Stomach (tissue), 9 donors: ENCODE measurements around the gene CEP19. TPM values are rescaled to one million over a fixed set of nuclear protein-coding genes. Genes with fewer than 3 reads are reported as not detected.

Experiments used
- DNase-seq, 2 donors: peaks; one replicate each; pipeline versions ENCODE4 v3.0.0 to v3.0.0-alpha.2; 2013 to 2019
- H3K27ac ChIP-seq, 5 donors: fragments of 200-600 bp in 4 of 5; sonication (generic) in 4 of 5; one replicate each; pipeline ENCODE4 v1.5.1; 2013 to 2019; ENCODE audit warnings: mild to moderate bottlenecking in 1 of 5, moderate library complexity in 1 of 5
- H3K27me3 ChIP-seq, 3 donors: fragments of 200-600 bp; sonication (generic); one replicate each; pipeline ENCODE4 v1.5.1; 2017 to 2019; ENCODE audit warnings: mixed run types in 1 of 3
- H3K36me3 ChIP-seq, 4 donors: fragments of 200-600 bp; sonication (generic); 1 replicate in 3 of 4; 2 replicates in 1 of 4; pipeline ENCODE4 v1.5.1; 2016 to 2019
- H3K4me1 ChIP-seq, 4 donors: fragments of 200-600 bp; sonication (generic); one replicate each; pipeline ENCODE4 v1.5.1; 2016 to 2019
- H3K4me3 ChIP-seq, 4 donors: fragments of 200-600 bp; sonication (generic) in 3 of 4; one replicate each; pipeline ENCODE4 v1.5.1; 2016 to 2019; ENCODE audit warnings: mild to moderate bottlenecking in 1 of 4
- H3K9me3 ChIP-seq, 4 donors: fragments of 200-600 bp; sonication (generic); one replicate each; pipeline ENCODE4 v1.5.1; 2016 to 2019
- CTCF ChIP-seq, 7 experiments: fragments of 450-650 bp in 4 of 7; fragments of 200-600 bp in 3 of 7; sonication (generic) in 3 of 7; IDR thresholded peaks; one replicate each; pipeline ENCODE4 v1.5.1; 2016 to 2019; ENCODE audit warnings: antibody characterized with exemption in 7 of 7, control low read depth in 2 of 7, mild to moderate bottlenecking in 1 of 7
- EP300 ChIP-seq: sonication (generic); formaldehyde crosslinking; IDR thresholded peaks from one replicate; pipeline ENCODE4 v1.6.1; 2017; ENCODE audit warnings: antibody characterized with exemption
- POLR2A ChIP-seq, 4 donors: fragments of 450-650 bp; IDR thresholded peaks; one replicate each; pipeline ENCODE4 v1.6.1; 2016; ENCODE audit warnings: antibody characterized with exemption in 4 of 4, control low read depth in 2 of 4, mild to moderate bottlenecking in 1 of 4, moderate library complexity in 1 of 4
- POLR2AphosphoS5 ChIP-seq, 3 donors: sonication (generic); formaldehyde crosslinking; IDR thresholded peaks; one replicate each; pipeline ENCODE4 v1.6.1; 2016; ENCODE audit warnings: antibody characterized with exemption in 3 of 3
- WGBS, 5 donors: extraction: QIAGEN DNeasy Blood & Tissue Kit in 3 of 5; methylation state at CpG; one replicate each; pipeline versions ENCODE4 v1.1.5 to v1.1.7; 2013 to 2018; 5-methylcytosine and 5-hydroxymethylcytosine counted together
- intact Hi-C: fragments of 100-400 bp; cut with DNase I; formaldehyde crosslinking; loops from one replicate; pipeline ENCODE4 v1.15.1; 2023; ENCODE audit warnings: low total_unique reads
- polyA plus RNA-seq, 3 donors: library from polyadenylated mRNA; stranded (reverse); fragments of 200-250 nt; gene quantifications; one replicate each; pipeline ENCODE4 v1.2.3, GENCODE V29; 2013
- small RNA-seq, 4 donors: library from RNA; depleted of rRNA; stranded (forward); fragments of <200 nt; gene quantifications; one replicate each; pipeline ENCODE3, GENCODE V24; 2016
- total RNA-seq, 5 donors: library from RNA; depleted of rRNA; stranded (reverse); fragments of >200 nt; gene quantifications; one replicate each; pipeline versions ENCODE4 v1.1.0 to v1.2.3, GENCODE V29; 2014 to 2016
- donor health status: healthy with polysubstance abuse.
- donor health status: Bipolar disorder and iron deficiency.
- donor health status: healthy.

CEP19 gene
- total and polyA plus RNA-seq, 8 donors = 0.18 to 3.1 (median 1.8) TPM; not detected in 3

GRCh38 chr3:196661400-196661799 lies 50.6 kb downstream of the CEP19 start:
- 59 to 84% (median 79%) methylated on average over 8 to 16 of the region's 16 CpGs for WGBS, 5 donors
- Histone ChIP-seq H3K4me3 (no peak overlapping the region), H3K4me1 (peaks cover 0 to 7% (median 0%) of the 10 kb centered on the region in 4 donors), H3K9me3 (no peaks in the 10 kb centered on the region), H3K27ac (no peak overlapping the region), H3K27me3 (no peaks in the 10 kb centered on the region), H3K36me3 (peaks cover 0 to 35% (median 13%) of the 10 kb centered on the region in 4 donors)
- no peak for DNase-seq
- intact Hi-C loops = no loop called here
- TF ChIP-seq CTCF (IDR thresholded peaks at IDR 0.05) (no peak), POLR2A (IDR thresholded peaks at IDR 0.05) (no peak), EP300 (no peak), POLR2AphosphoS5 (IDR thresholded peaks at IDR 0.05) (no peak)

- intact Hi-C loops = no loop called here
- DNase-seq = peak; percentile 45 to 59
- H3K36me3 ChIP-seq = peaks cover under 1 to 43% (median 20%) of the 10 kb centered on the region in 4 donors
- H3K4me1 ChIP-seq = no peaks in the 10 kb centered on the region
- no peaks in the 10 kb centered on the region for H3K9me3 ChIP-seq
- TF ChIP-seq CTCF (IDR thresholded peaks at IDR 0.05) (no peak), POLR2A (IDR thresholded peaks at IDR 0.05) (no peak), EP300 (no peak), POLR2AphosphoS5 (IDR thresholded peaks at IDR 0.05) (no peak)
- H3K27me3 ChIP-seq = no peaks in the 10 kb centered on the region
- H3K4me3 ChIP-seq = no peak overlapping the region
- WGBS, 5 donors = 54 to 72% (median 59%) methylated on average over 30 to 32 of the region's 32 CpGs
- H3K27ac ChIP-seq = no peak overlapping the region
Measured at GRCh38 chr3:196660381-196661166, 51.5 kb downstream of the CEP19 start.

DNA sequence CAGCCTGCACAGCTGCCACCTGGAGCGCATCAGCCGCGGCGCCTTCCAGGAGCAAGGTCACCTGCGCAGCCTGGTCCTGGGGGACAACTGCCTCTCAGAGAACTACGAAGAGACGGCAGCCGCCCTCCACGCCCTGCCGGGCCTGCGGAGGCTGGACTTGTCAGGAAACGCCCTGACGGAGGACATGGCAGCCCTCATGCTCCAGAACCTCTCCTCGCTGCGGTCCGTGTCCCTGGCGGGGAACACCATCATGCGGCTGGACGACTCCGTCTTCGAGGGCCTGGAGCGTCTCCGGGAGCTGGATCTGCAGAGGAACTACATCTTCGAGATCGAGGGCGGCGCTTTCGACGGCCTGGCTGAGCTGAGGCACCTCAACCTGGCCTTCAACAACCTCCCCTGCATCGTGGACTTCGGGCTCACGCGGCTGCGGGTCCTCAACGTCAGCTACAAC lies 52.1 kb downstream of the CEP19 start:
- no peak overlapping the region for H3K4me3 ChIP-seq
- DNase-seq = no peak
- intact Hi-C loops = no loop called here

More for the DNA sequence above, 52.1 kb downstream of the CEP19 start:
- H3K4me1 ChIP-seq = no peaks in the 10 kb centered on the region
- TF ChIP-seq EP300 (no peak), CTCF (IDR thresholded peaks at IDR 0.05) (no peak), POLR2A (IDR thresholded peaks at IDR 0.05) (no peak), POLR2AphosphoS5 (IDR thresholded peaks at IDR 0.05) (no peak)
- no peak overlapping the region for H3K27ac ChIP-seq
- H3K36me3 ChIP-seq = peaks cover 4 to 48% (median 25%) of the 10 kb centered on the region in 4 donors
- no peaks in the 10 kb centered on the region for H3K9me3 ChIP-seq
- no peaks in the 10 kb centered on the region for H3K27me3 ChIP-seq
- 96 to 97% (median 97%) methylated on average over 21 to 35 of the region's 35 CpGs for WGBS, 5 donors

Small RNAs within 50 kb of the gene (small RNA-seq; reads per million reads assigned to genes)
- gene RNU4-89P = 0 reads per million in 4 donors
- 0 reads per million in 4 donors for gene RNU6-646P

Other genes with a start within 250 kb of the CEP19 start
- 10 to 100 TPM in 3 of 5 donors, 1 to 10 TPM in 2; 6.1 to 27.8 (median 13.4) TPM for gene RNF168, start 208.5 kb downstream of the CEP19 start, total RNA-seq
- gene RNF168, start 208.5 kb downstream of the CEP19 start, polyA plus RNA-seq = 1 to 10 TPM; 4.4 to 6.0 (median 5.2) TPM
- gene SMCO1, start 196.9 kb downstream of the CEP19 start, total RNA-seq = not detected
- gene SMCO1, start 196.9 kb downstream of the CEP19 start, polyA plus RNA-seq = not detected
- 1 to 10 TPM in 3 of 5 donors, not detected in 2; 1.8 to 4.8 (median 4.6) TPM for gene WDR53, start 143.7 kb downstream of the CEP19 start, total RNA-seq
- gene WDR53, start 143.7 kb downstream of the CEP19 start, polyA plus RNA-seq = 10 to 100 TPM in 2 of 3 donors, 1 to 10 TPM in 1; 9.0 to 13.4 (median 11.5) TPM
- gene FBXO45, start 143.6 kb downstream of the CEP19 start, total RNA-seq = 10 to 100 TPM in 2 of 5 donors, 1 to 10 TPM in 3; 1.2 to 12.1 (median 5.7) TPM
- 1 to 10 TPM; 3.1 to 4.6 (median 3.7) TPM for gene FBXO45, start 143.6 kb downstream of the CEP19 start, polyA plus RNA-seq
- 1 to 10 TPM in 3 of 5 donors, under 1 TPM in 1, not detected in 1; 0.45 to 5.5 (median 1.6) TPM for gene NRROS, start 72.6 kb downstream of the CEP19 start, total RNA-seq
- gene NRROS, start 72.6 kb downstream of the CEP19 start, polyA plus RNA-seq = 1 to 10 TPM in 2 of 3 donors, under 1 TPM in 1; 0.85 to 1.4 (median 1.3) TPM
- 10 to 100 TPM in 4 of 5 donors, 1 to 10 TPM in 1; 4.6 to 60.8 (median 27.5) TPM for gene PIGX, start 127 bp upstream of the CEP19 start, total RNA-seq
- 10 to 100 TPM in 2 of 3 donors, 1 to 10 TPM in 1; 7.6 to 11.3 (median 10.3) TPM for gene PIGX, start 127 bp upstream of the CEP19 start, polyA plus RNA-seq
- gene PAK2, start 27.6 kb upstream of the CEP19 start, total RNA-seq = 10 to 100 TPM; 11.1 to 88.7 (median 42.4) TPM
- 10 to 100 TPM; 13.5 to 17.6 (median 16.1) TPM for gene PAK2, start 27.6 kb upstream of the CEP19 start, polyA plus RNA-seq
- gene SENP5, start 155.7 kb upstream of the CEP19 start, total RNA-seq = 100 to 1,000 TPM in 1 of 5 donors, 10 to 100 TPM in 4; 37.4 to 115 (median 46.9) TPM
- gene SENP5, start 155.7 kb upstream of the CEP19 start, polyA plus RNA-seq = 1 to 10 TPM; 5.2 to 5.6 (median 5.5) TPM
- gene NCBP2, start 230.3 kb upstream of the CEP19 start, total RNA-seq = 10 to 100 TPM; 15.4 to 45.4 (median 32.1) TPM
- gene NCBP2, start 230.3 kb upstream of the CEP19 start, polyA plus RNA-seq = 10 to 100 TPM; 37.4 to 52.5 (median 49.2) TPM